A549 (cell line): ENCODE data around the gene VPS13D. TPM values are rescaled to one million over a fixed set of nuclear protein-coding genes. Genes with fewer than 3 reads are reported as not detected.

Source experiments
- ATAC-seq, 2 experiments: fragments of 200-7000 bp in 1 of 2; fragments of >200 bp in 1 of 2; cut with Nextera tagmentation in 1 of 2; cut with Tn5 transposase in 1 of 2; 3 replicates each; pipeline versions ENCODE4 v1.8.0 to v1.9.1; 2018 to 2020; ENCODE audit warnings: mild to moderate bottlenecking in 1 of 2, moderate library complexity in 1 of 2
- CTCF ChIA-PET: fragments of 300-600 bp; sonication (Branson Sonifier 250); formaldehyde crosslinking; extraction: SDS; loops from one replicate; lab custom pipeline; 2021; ENCODE audit warnings: antibody characterized with exemption, inconsistent platforms; lab: Yijun Ruan, JAX
- POLR2A ChIA-PET: fragments of 350-600 bp; formaldehyde crosslinking; extraction: SDS; loops from one replicate; lab custom pipeline; 2021; ENCODE audit warnings: antibody characterized with exemption, inconsistent platforms; lab: Yijun Ruan, JAX
- DNase-seq, 2 experiments: peaks; one replicate each; pipeline versions ENCODE4 v3.0.0 to v3.0.0-alpha.2; 2011 to 2016; ENCODE audit warnings: low read depth in 1 of 2, low spot score in 1 of 2
- FAIRE-seq: peaks from 2 replicates; lab custom pipeline; 2011; peaks lifted over from hg19 to GRCh38; lab: Jason Lieb, UNC
- H3K27ac ChIP-seq, 2 experiments: fragments of >200 bp; sonication (Bioruptor Twin); formaldehyde crosslinking; 3 replicates each; pipeline ENCODE4 v1.5.1; 2016 to 2017
- H3K4me1 ChIP-seq: fragments of >200 bp; sonication (Bioruptor Twin); formaldehyde crosslinking; 3 replicates; pipeline ENCODE4 v1.6.1; 2016
- H3K4me2 ChIP-seq: fragments of >200 bp; sonication (Bioruptor Twin); formaldehyde crosslinking; 3 replicates; pipeline ENCODE4 v1.6.1; 2016
- H3K4me3 ChIP-seq: fragments of >200 bp; sonication (Bioruptor Twin); formaldehyde crosslinking; 3 replicates; pipeline ENCODE4 v1.5.1; 2016
- H3K9me3 ChIP-seq: fragments of >200 bp; sonication (Bioruptor Twin); formaldehyde crosslinking; 3 replicates; pipeline ENCODE4 v1.6.1; 2016
- BHLHE40 ChIP-seq: IDR thresholded peaks from 2 replicates; pipeline ENCODE4 v1.6.1; 2012; ENCODE audit warnings: low read depth, low read length, inconsistent platforms
- CBX2 ChIP-seq: fragments of 200-600 bp; sonication (generic); IDR thresholded peaks from 2 replicates; pipeline ENCODE4 v1.6.1; 2016; ENCODE audit warnings: low read depth, mild to moderate bottlenecking, borderline replicate concordance
- CBX8 ChIP-seq: fragments of 200-600 bp; sonication (generic); IDR thresholded peaks from 2 replicates; pipeline ENCODE4 v1.6.1; 2016
- CEBPB ChIP-seq, 2 experiments: fragments of >200 bp in 1 of 2; sonication (Bioruptor Twin) in 1 of 2; formaldehyde crosslinking in 1 of 2; IDR thresholded peaks; 2 replicates each; pipeline ENCODE4 v1.6.1; 2012 to 2016
- CHD4 ChIP-seq: fragments of 200-600 bp; sonication (generic); IDR thresholded peaks from 2 replicates; pipeline ENCODE4 v1.6.1; 2016; ENCODE audit warnings: antibody characterized with exemption, mild to moderate bottlenecking, borderline replicate concordance
- EP300 ChIP-seq, 2 experiments: fragments of >200 bp; sonication (Bioruptor Twin); formaldehyde crosslinking; IDR thresholded peaks; 2 replicates in 1 of 2; 3 replicates in 1 of 2; pipeline ENCODE4 v1.6.1; 2016 to 2017
- FOSB ChIP-seq: fragments of 250-450 bp; sonication (Bioruptor Pico); IDR thresholded peaks from 2 replicates; pipeline ENCODE4 v1.5.0; 2020; ENCODE audit warnings: mild to moderate bottlenecking, moderate library complexity
- HDAC2 ChIP-seq: fragments of 200-600 bp; sonication (generic); IDR thresholded peaks from 2 replicates; pipeline ENCODE4 v1.6.1; 2016
- HMGXB4 ChIP-seq: fragments of 250-450 bp; sonication (Bioruptor Pico); IDR thresholded peaks from 2 replicates; pipeline ENCODE4 v1.5.0; 2021; ENCODE audit warnings: mild to moderate bottlenecking, moderate library complexity, borderline replicate concordance
- HOXA7 ChIP-seq: fragments of 250-450 bp; sonication (Bioruptor Pico); IDR thresholded peaks from 2 replicates; pipeline ENCODE4 v1.5.0; 2020; ENCODE audit warnings: mild to moderate bottlenecking, moderate library complexity
- JUNB ChIP-seq: fragments of >200 bp; sonication (Bioruptor Twin); formaldehyde crosslinking; IDR thresholded peaks from 2 replicates; pipeline ENCODE4 v1.6.1; 2016
- KDM1A ChIP-seq: fragments of 200-600 bp; sonication (generic); IDR thresholded peaks from 2 replicates; pipeline ENCODE4 v1.6.1; 2016; ENCODE audit warnings: low read depth, mild to moderate bottlenecking
- MAFK ChIP-seq: fragments of 450-650 bp; IDR thresholded peaks from 2 replicates; pipeline ENCODE4 v1.6.1; 2014; ENCODE audit not compliant: partially characterized antibody
- MYC ChIP-seq: IDR thresholded peaks from 2 replicates; pipeline ENCODE4 v1.6.1; 2012; ENCODE audit warnings: mild to moderate bottlenecking, inconsistent platforms, low read length, improper control_type of control experiment, borderline replicate concordance
- NPAS2 ChIP-seq: fragments of 250-450 bp; sonication (Bioruptor Pico); IDR thresholded peaks from 2 replicates; pipeline ENCODE4 v1.8.0; 2022; ENCODE audit warnings: mild to moderate bottlenecking, moderate library complexity, borderline replicate concordance
- PBX3 ChIP-seq: IDR thresholded peaks from 2 replicates; pipeline ENCODE4 v1.6.1; 2012
- PHF8 ChIP-seq: fragments of 200-600 bp; sonication (generic); IDR thresholded peaks from 2 replicates; pipeline ENCODE4 v1.6.1; 2016; ENCODE audit warnings: low read depth, mild to moderate bottlenecking, antibody characterized with exemption, moderate library complexity, borderline replicate concordance
- POLR2AphosphoS2 ChIP-seq: conservative IDR thresholded peaks from 2 replicates; pipeline ENCODE4 v1.6.1; 2012; ENCODE audit warnings: low read length, improper control_type of control experiment, inconsistent platforms
- RARB ChIP-seq: fragments of 250-450 bp; sonication (Bioruptor Pico); IDR thresholded peaks from 2 replicates; pipeline ENCODE4 v1.8.0; 2021; ENCODE audit warnings: mild to moderate bottlenecking, moderate library complexity
- RCOR1 ChIP-seq: fragments of 150-350 bp; IDR thresholded peaks from 2 replicates; pipeline ENCODE4 v1.6.1; 2014; ENCODE audit warnings: antibody characterized with exemption, low read length, low read depth
- REST ChIP-seq: fragments of 200-600 bp; sonication (generic); IDR thresholded peaks from 2 replicates; pipeline ENCODE4 v1.6.1; 2016; ENCODE audit warnings: antibody characterized with exemption, mild to moderate bottlenecking, moderate library complexity
- RFX5 ChIP-seq: fragments of 450-650 bp; IDR thresholded peaks from 2 replicates; pipeline ENCODE4 v1.7.1; 2014; ENCODE audit warnings: antibody characterized with exemption, mild to moderate bottlenecking, moderate library complexity
- SMC3 ChIP-seq: fragments of >200 bp; sonication (Bioruptor Twin); formaldehyde crosslinking; IDR thresholded peaks from 3 replicates; pipeline ENCODE4 v1.6.1; 2018; ENCODE audit warnings: inconsistent platforms
- TFCP2L1 ChIP-seq: fragments of 250-450 bp; sonication (Bioruptor Pico); IDR thresholded peaks from 2 replicates; pipeline ENCODE4 v1.5.0; 2021; ENCODE audit warnings: mild to moderate bottlenecking
- TP53 ChIP-seq: fragments of 250-450 bp; sonication (Bioruptor Pico); IDR thresholded peaks from 2 replicates; pipeline ENCODE4 v1.5.0; 2021; ENCODE audit warnings: mild to moderate bottlenecking, moderate library complexity
- ZC3H11A ChIP-seq: fragments of 450-650 bp; IDR thresholded peaks from 2 replicates; pipeline ENCODE4 v1.6.1; 2014; ENCODE audit warnings: antibody characterized with exemption, mild to moderate bottlenecking
- ZNF302 ChIP-seq: fragments of 250-450 bp; sonication (Bioruptor Pico); IDR thresholded peaks from 2 replicates; pipeline ENCODE4 v1.9.0; 2021; ENCODE audit warnings: inconsistent platforms, mild to moderate bottlenecking, moderate library complexity
- WGBS: methylation state at CpG from one replicate; pipeline ENCODE4 v1.1.6; 2017; ENCODE audit errors: missing lambda C conversion rate; 5-methylcytosine and 5-hydroxymethylcytosine counted together
- polyA plus RNA-seq, 4 experiments: library from polyadenylated mRNA; depleted of rRNA in 3 of 4; stranded (reverse); fragments of >200 nt; fragmentation: RNase III in 1 of 4; extraction: RNeasy Plus Mini Kit Qiagen cat#74134 plus additional on column Dnase treatment in 1 of 4; gene quantifications; 2 replicates in 3 of 4; 3 replicates in 1 of 4; pipeline ENCODE4 v1.2.3, GENCODE V29; 2011 to 2017

VPS13D gene
- polyA plus RNA-seq, 2 of the 4 experiments (the other 2 are of a cell fraction): 5.4 to 15.9 TPM

- Histone ChIP-seq H3K4me1 (no peaks in the 10 kb centered on the region), H3K4me2 (no peak overlapping the region), H3K9me3 (peaks cover 6% of the 10 kb centered on the region; the same call in 2 of the 3 replicates), H3K27ac (no peak overlapping the region), H3K4me3 (no peak overlapping the region)
- ChIA-PET CTCF (no interaction called here), POLR2A (no interaction called here)
- FAIRE-seq: no peak
- WGBS: 93% methylated on average over 1 of the region's 1 CpG
- DNase-seq: no peak
- no peak for ATAC-seq
- TF ChIP-seq HMGXB4 (CRISPR knock-in tag) (no peak), TFCP2L1 (CRISPR knock-in tag) (no peak), RCOR1 (no peak), JUNB (no peak), SMC3 (no peak), POLR2AphosphoS2 (no peak), ZNF302 (no peak), MYC (no peak), HDAC2 (no peak), EP300 (IDR thresholded peaks at IDR 0.05) (no peak), MAFK (no peak), ZC3H11A (no peak)
Measured at GRCh38 chr1:12416101-12416500, 186.3 kb downstream of the VPS13D start.

- FAIRE-seq (no peak), ATAC-seq (no peak), DNase-seq (no peak)
- H3K4me1 ChIP-seq: no peaks in the 10 kb centered on the region
- H3K4me3 ChIP-seq: no peak overlapping the region
- H3K9me3 ChIP-seq: 0 out of 3 replicates have a peak, but pooled peaks cover 2% of the 10 kb centered on the region
- POLR2A ChIA-PET: no interaction called here
- WGBS: 90% methylated on average over 6 of the region's 6 CpGs
- TF ChIP-seq CBX2: no peak
- no peak for TF ChIP-seq PHF8
- TF ChIP-seq CEBPB (IDR thresholded peaks at IDR 0.05): no peak
- TF ChIP-seq HOXA7: no peak
- no peak for TF ChIP-seq RFX5
- TF ChIP-seq TP53 (CRISPR knock-in tag): no peak
- TF ChIP-seq TFCP2L1 (CRISPR knock-in tag): no peak
- no peak for TF ChIP-seq RARB (CRISPR knock-in tag)
- H3K27ac ChIP-seq: no peak overlapping the region
- H3K4me2 ChIP-seq: no peak overlapping the region
- CTCF ChIA-PET: no interaction called here
Measured at GRCh38 chr1:12416744-12417143, 186.9 kb downstream of the VPS13D start.

GRCh38 chr1:12417389-12417788, 187.6 kb downstream of the VPS13D start:
- no peak overlapping the region for H3K27ac ChIP-seq
- CTCF ChIA-PET: no interaction called here
- H3K4me3 ChIP-seq: no peak overlapping the region
- DNase-seq (no peak), ATAC-seq (no peak), FAIRE-seq (no peak)
- TF ChIP-seq FOSB (CRISPR knock-in tag) (no peak), JUNB (no peak), RFX5 (no peak), MAFK (no peak), MYC (no peak), CHD4 (no peak), TFCP2L1 (CRISPR knock-in tag) (no peak)
- no peak overlapping the region for H3K4me2 ChIP-seq
- no peaks in the 10 kb centered on the region for H3K4me1 ChIP-seq
- no peaks in the 10 kb centered on the region for H3K9me3 ChIP-seq
- POLR2A ChIA-PET: no interaction called here
- WGBS: 93% methylated on average over 7 of the region's 7 CpGs

GRCh38 chr1:12420171-12420570, 190.3 kb downstream of the VPS13D start:
- Histone ChIP-seq H3K4me1 (peaks cover 18% of the 10 kb centered on the region), H3K4me3 (no peak overlapping the region), H3K4me2 (no peak overlapping the region), H3K27ac (no peak overlapping the region), H3K9me3 (no peaks in the 10 kb centered on the region)
- no peak for FAIRE-seq
- POLR2A ChIA-PET: no interaction called here
- DNase-seq: no peak
- 91% methylated on average over 2 of the region's 2 CpGs for WGBS
- CTCF ChIA-PET: no interaction called here
- no peak for ATAC-seq
- TF ChIP-seq CBX8 (no peak), NPAS2 (no peak), REST (no peak), RARB (CRISPR knock-in tag) (no peak), RFX5 (no peak), PHF8 (no peak), KDM1A (no peak), BHLHE40 (no peak), TFCP2L1 (CRISPR knock-in tag) (no peak), PBX3 (no peak), ZNF302 (no peak)
